OCI-LY7 (cell line): Measurements from ENCODE around the gene CMSS1. TPM values are rescaled to one million over a fixed set of nuclear protein-coding genes. Genes with fewer than 3 reads are reported as not detected.

Experiments used
- BruUV-seq: library from RNA; stranded (reverse); fragments of 400-500 nt; replicated peaks from 2 replicates; lab custom pipeline; 2021; lab: Mats Ljungman, UMichigan
- CTCF ChIA-PET: fragments of 300-600 bp; sonication (Branson Sonifier 250); formaldehyde crosslinking; loops from one replicate; lab custom pipeline; 2022; ENCODE audit warnings: antibody characterized with exemption; ENCODE audit not compliant: unreplicated experiment; lab: Charles Lee
- POLR2A ChIA-PET: fragments of 300-600 bp; sonication (Branson Sonifier 250); formaldehyde crosslinking; loops from one replicate; lab custom pipeline; 2022; ENCODE audit warnings: antibody characterized with exemption; lab: Charles Lee
- DNase-seq: peaks from one replicate; pipeline ENCODE4 v3.0.0-alpha.2; 2015; ENCODE audit warnings: low spot score
- H2AFZ ChIP-seq: fragments of 200-600 bp; sonication (generic), shearing (Covaris generic); 2 replicates; pipeline ENCODE4 v1.6.1; 2014; ENCODE audit warnings: mild to moderate bottlenecking, antibody characterized with exemption, low read length, moderate library complexity
- H3K27ac ChIP-seq: fragments of 200-600 bp; sonication (generic); 2 replicates; pipeline ENCODE4 v1.5.1; 2014; ENCODE audit warnings: mixed run types, low read depth, mild to moderate bottlenecking, moderate library complexity, low read length, inconsistent platforms; ENCODE audit not compliant: poor library complexity, severe bottlenecking
- H3K36me3 ChIP-seq: fragments of 200-600 bp; sonication (generic); 2 replicates; pipeline ENCODE4 v1.6.1; 2014; ENCODE audit warnings: mild to moderate bottlenecking, antibody characterized with exemption, low read length, moderate library complexity, mixed read lengths; ENCODE audit not compliant: insufficient read depth
- H3K4me1 ChIP-seq: fragments of 200-600 bp; sonication (generic); 2 replicates; pipeline ENCODE4 v1.5.1; 2014; ENCODE audit warnings: mild to moderate bottlenecking, low read length; ENCODE audit not compliant: insufficient read depth, poor library complexity, severe bottlenecking
- H3K4me2 ChIP-seq: fragments of 200-600 bp; sonication (generic); 2 replicates; pipeline ENCODE4 v1.6.1; 2014; ENCODE audit warnings: mild to moderate bottlenecking, low read length
- H3K4me3 ChIP-seq: fragments of 200-600 bp; sonication (generic); 2 replicates; pipeline ENCODE4 v1.5.1; 2014; ENCODE audit warnings: mild to moderate bottlenecking, low read depth, low read length; ENCODE audit not compliant: poor library complexity, severe bottlenecking
- H3K79me2 ChIP-seq: fragments of 200-600 bp; sonication (generic); 2 replicates; pipeline ENCODE4 v1.6.1; 2016; ENCODE audit warnings: low read depth, mild to moderate bottlenecking, low read length, moderate library complexity, mixed read lengths; ENCODE audit not compliant: insufficient read depth
- H3K9me2 ChIP-seq: fragments of 200-600 bp; sonication (generic); 2 replicates; pipeline ENCODE4 v1.6.1; 2016; ENCODE audit warnings: mild to moderate bottlenecking, low read length, mixed read lengths; ENCODE audit not compliant: insufficient read depth
- H3K9me3 ChIP-seq: fragments of 200-600 bp; sonication (generic); 2 replicates; pipeline ENCODE4 v1.6.1; 2014; ENCODE audit warnings: mild to moderate bottlenecking, mixed run types, low read length, mixed read lengths
- H4K20me1 ChIP-seq: fragments of 200-600 bp; sonication (generic); 2 replicates; pipeline ENCODE4 v1.6.1; 2014; ENCODE audit warnings: mild to moderate bottlenecking, antibody characterized with exemption, low read length, moderate library complexity, mixed read lengths; ENCODE audit not compliant: insufficient read depth
- EZH2phosphoT487 ChIP-seq: fragments of 200-600 bp; sonication (generic); IDR thresholded peaks from 2 replicates; pipeline ENCODE4 v1.6.1; 2018; ENCODE audit warnings: low read depth, borderline replicate concordance, mild to moderate bottlenecking, mixed run types, antibody characterized with exemption, low read length, moderate library complexity, mixed read lengths
- intact Hi-C: fragments of 100-400 bp; cut with micrococcal nuclease; formaldehyde crosslinking; loops from one replicate; pipeline ENCODE4 v1.10.0; 2022; ENCODE audit not compliant: unreplicated experiment
- total RNA-seq, 2 experiments: library from RNA; depleted of rRNA in 1 of 2; stranded (reverse); fragments of >200 nt in 1 of 2; shearing (Covaris generic) in 1 of 2; gene quantifications; 2 replicates each; pipeline ENCODE4 v1.2.3, GENCODE V29; 2014 to 2022
- TF ChIP-seq, protein P1 (sequence below): fragments of 200-600 bp; sonication (generic); conservative IDR thresholded peaks from 2 replicates; pipeline ENCODE4 v1.5.1; 2014; ENCODE audit warnings: mild to moderate bottlenecking, antibody characterized with exemption, low read length, moderate library complexity, mixed read lengths

Gene CMSS1
- total RNA-seq, 2 experiments from 2014 or later = 25.7 to 46.6 TPM

DNA sequence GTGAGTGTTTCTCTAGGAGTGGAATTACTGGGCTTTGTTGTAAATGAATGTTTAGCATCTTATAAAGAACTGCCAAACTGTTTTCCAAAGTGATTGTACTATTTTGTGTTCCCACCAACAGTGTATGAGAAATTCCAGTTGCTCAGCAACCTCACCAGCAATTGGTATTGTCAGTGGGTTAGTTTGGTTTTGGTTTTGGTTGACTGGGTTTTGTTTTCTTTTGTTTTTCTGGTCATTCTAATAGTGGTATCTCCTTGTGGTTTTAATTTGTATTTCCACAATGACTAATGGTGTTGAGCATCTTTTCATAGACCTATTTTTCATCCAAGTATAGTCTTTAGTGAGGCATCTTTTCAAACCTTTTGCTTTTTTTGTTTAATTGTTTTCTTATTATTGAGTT is 269.5 kb downstream of the CMSS1 start:
- H3K9me2 ChIP-seq = no peaks in the 10 kb centered on the region
- H2AFZ ChIP-seq = no peak overlapping the region
- H3K9me3 ChIP-seq = no peaks in the 10 kb centered on the region
- TF ChIP-seq, protein P1, sequence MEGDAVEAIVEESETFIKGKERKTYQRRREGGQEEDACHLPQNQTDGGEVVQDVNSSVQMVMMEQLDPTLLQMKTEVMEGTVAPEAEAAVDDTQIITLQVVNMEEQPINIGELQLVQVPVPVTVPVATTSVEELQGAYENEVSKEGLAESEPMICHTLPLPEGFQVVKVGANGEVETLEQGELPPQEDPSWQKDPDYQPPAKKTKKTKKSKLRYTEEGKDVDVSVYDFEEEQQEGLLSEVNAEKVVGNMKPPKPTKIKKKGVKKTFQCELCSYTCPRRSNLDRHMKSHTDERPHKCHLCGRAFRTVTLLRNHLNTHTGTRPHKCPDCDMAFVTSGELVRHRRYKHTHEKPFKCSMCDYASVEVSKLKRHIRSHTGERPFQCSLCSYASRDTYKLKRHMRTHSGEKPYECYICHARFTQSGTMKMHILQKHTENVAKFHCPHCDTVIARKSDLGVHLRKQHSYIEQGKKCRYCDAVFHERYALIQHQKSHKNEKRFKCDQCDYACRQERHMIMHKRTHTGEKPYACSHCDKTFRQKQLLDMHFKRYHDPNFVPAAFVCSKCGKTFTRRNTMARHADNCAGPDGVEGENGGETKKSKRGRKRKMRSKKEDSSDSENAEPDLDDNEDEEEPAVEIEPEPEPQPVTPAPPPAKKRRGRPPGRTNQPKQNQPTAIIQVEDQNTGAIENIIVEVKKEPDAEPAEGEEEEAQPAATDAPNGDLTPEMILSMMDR = no peak
- no peak for TF ChIP-seq EZH2phosphoT487
- DNase-seq = no peak
- no peak overlapping the region for H3K4me3 ChIP-seq
- H3K27ac ChIP-seq = no peak overlapping the region
- intact Hi-C loops = no loop called here
- no peak overlapping the region for H3K4me2 ChIP-seq
- H3K79me2 ChIP-seq = no peaks in the 10 kb centered on the region
- no peaks in the 10 kb centered on the region; the same call in 1 of the 2 replicates for H4K20me1 ChIP-seq
- CTCF ChIA-PET = no interaction called here
- POLR2A ChIA-PET = no interaction called here
- no peaks in the 10 kb centered on the region for H3K4me1 ChIP-seq
- H3K36me3 ChIP-seq = no peaks in the 10 kb centered on the region
- no TSS peak for BruUV-seq

DNA sequence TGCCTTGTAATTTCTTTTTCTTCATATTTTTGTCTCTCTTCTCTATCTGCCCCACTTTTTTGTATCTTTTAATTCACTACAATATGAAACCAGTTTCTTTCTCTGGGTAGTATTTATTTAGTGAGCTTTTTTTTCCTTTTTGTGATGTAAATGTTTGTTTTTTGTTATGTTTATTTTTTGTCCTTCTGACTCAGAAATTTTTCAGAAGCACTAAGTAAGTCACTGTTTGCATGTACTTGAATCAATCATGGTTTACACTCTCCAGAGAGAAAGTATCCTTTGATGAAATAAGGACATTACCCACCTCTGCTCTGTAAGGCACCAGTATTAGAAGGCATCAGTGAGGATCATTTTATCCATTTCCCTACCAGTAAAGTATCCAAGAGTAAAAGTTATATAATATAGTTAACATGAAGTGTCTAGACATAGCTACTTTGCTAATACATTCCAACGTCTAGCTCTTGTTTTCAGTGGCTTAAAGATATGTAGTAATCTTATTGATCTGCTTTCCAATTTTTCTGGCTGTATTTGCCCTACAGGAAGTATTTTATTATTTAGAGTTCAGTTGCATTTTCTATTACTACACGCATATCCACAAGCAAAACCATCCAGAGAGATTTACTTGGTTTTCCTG is 271.2 kb downstream of the CMSS1 start:
- Histone ChIP-seq H2AFZ (no peak overlapping the region), H3K9me3 (no peaks in the 10 kb centered on the region), H3K9me2 (no peaks in the 10 kb centered on the region), H3K4me2 (no peak overlapping the region), H3K4me1 (no peaks in the 10 kb centered on the region), H4K20me1 (no peaks in the 10 kb centered on the region; the same call in 1 of the 2 replicates), H3K4me3 (no peak overlapping the region), H3K36me3 (no peaks in the 10 kb centered on the region), H3K27ac (no peak overlapping the region), H3K79me2 (no peaks in the 10 kb centered on the region)
- no peak for DNase-seq
- POLR2A ChIA-PET = interaction anchor here (0.6 to 1.4 kb wide), 8 partner anchors 15 to 1546 kb away, joined by 3 to 6 read pairs (median 3); no protein-coding TSS in a partner anchor
- BruUV-seq = no TSS peak
- intact Hi-C loops = no loop called here
- CTCF ChIA-PET = no interaction called here
- TF ChIP-seq EZH2phosphoT487 = no peak
- TF ChIP-seq, protein P1 = no peak
